GM19025 (cell line): ENCODE measurements around the gene LRP11.
"Not testable (repeated sequence)": the region's sequence is repeated elsewhere in the genome, so short reads cannot be mapped to it uniquely, and the experiment has no call there.

Source experiments
- ATAC-seq: cut with Tn5 transposase; IDR thresholded peaks from one replicate; pipeline ENCODE4 v1.9.1; 2021; ENCODE audit warnings: mild to moderate bottlenecking, low read depth, moderate library complexity; ENCODE audit not compliant: unreplicated experiment

The LRP11 gene

DNA sequence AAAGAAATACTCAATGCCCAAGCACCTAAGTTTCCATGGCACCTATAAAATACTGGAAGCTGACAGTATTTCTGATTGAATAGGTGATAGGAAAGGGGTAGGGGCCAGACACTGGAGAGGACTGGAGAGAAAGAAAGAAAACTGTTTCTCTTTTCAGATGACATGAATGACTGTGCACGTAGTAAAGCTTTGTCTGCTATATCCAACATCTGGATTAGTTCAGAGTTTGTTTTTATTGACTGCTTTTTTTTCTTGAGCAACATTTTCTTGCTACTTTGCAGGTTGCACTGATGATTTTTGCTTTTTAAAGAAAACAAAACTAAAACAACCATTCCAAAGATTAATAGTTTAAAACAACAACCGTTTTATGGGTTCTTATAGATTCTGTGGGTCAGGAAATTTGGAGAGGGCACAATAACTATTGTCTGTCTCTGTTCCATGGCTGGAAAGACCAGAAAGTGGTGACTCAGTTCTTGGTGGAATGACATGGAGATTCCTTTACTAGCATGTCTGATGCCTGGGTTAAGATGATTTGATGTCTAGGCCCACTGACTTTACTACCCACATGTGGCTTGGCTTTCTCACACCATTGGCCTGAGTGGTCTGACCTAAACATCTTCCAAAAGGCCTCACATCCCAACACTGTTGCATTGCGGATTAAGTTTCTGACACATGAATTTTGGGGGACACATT is 12.2 kb upstream of the LRP11 start:
- no peak for ATAC-seq

GRCh38 chr6:149872233-149872632 is 8.1 kb upstream of the LRP11 start:
- no peak for ATAC-seq

DNA sequence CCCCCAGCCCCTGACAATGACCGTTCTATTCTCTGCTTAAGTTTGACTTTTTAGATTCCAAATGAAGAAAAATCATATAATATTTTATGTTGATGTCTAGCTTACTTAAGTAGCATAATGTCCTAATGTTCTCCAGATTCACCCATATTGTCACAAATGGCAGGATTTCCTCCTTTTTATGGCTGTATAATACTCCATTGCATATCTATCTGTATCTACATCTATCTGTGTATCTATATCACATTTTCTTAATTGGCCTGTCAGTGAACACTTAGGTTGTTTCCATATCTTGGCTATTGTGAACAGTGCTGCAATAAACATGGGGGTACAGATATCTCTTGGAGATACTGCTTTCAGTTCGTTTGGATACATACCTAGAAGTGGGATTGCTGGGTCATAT is 7.0 kb upstream of the LRP11 start:
- ATAC-seq: no peak

DNA sequence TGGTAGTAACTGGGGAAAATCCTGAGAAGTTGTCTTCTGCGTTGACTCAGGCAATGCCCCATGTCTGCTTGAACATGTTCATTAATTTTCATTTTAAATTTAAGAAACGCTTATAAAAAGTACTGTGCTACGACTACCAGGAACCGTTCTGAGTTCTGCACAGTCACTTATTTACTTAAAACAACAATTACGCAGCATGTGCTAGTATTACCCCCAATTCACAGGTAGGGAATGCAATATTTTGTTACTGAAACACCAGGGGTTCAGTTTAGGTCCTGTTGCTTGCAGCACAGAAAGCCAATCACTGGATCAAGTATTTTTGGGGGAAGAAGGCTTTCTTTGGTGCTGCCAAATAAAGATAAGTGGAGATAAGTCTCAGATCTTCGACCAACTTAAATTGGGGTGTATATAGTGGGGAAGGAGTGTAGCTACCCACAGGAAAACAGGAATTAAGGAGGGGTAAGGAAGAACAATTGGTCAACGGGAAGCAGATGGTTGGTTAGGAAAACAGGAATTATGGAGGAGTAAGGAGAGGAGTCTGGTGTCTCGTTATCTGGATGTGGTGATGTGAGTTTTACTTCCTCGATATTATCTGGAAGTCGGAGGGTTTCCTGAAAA is 5.2 kb upstream of the LRP11 start:
- no peak for ATAC-seq

DNA sequence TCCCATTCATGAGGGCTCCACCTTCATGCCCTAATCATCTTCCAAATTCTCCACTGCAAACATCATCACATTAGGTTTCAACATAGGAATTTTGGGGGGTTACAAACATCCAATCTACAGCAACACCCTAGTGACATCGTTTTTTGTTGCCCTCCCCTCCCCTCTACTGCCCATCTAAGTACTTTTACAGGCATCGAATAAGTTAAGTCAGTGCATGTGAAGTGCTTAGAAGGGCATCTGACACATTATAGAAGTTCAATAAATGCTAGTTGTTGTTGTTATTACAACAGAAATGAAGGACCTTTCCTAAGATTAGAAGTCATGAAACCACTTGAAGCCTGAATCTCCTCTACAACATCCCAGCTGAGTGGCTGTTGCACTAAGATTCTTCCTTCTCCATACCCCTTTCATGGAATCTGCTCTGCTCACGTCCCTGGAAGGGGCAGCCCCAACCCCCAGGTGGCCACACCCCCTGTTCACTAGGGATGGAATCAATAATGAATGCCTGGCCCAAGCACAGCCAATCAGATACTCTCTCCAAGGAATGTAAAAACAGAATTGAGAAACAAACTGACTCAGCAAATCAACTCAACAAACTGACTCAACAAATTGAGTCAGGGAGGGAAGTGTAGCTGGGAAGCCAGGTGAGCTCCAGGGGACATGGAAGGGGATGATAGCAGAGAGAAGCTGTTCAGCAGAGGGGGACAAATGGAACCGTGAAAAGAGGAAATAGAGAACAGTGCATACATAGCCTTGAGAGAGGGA is 3.9 kb upstream of the LRP11 start:
- no peak for ATAC-seq

GRCh38 chr6:149864578-149865535 is 698 bp upstream of the LRP11 start:
- no peak for ATAC-seq

- peak; percentile 9 for ATAC-seq
Observed at GRCh38 chr6:149862922-149863697, 1.0 kb downstream of the LRP11 start.

DNA sequence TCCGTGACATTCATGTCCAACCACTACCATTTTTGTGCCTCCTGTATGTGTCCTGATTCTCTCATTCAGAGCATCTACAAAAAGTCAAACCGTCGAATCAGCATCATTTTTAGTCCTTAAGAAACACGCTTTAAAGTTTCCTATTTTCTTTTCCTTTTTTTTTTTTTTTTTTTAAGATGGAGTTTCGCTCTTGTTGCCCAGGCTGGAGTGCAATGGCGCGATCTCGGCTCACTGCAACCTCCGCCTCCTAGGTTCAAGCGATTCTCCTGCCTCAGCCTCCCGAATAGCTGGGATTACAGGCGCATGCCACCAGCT is 1.8 kb downstream of the LRP11 start:
- ATAC-seq: not testable (repeated sequence)

GRCh38 chr6:149861603-149862423 is 2.3 kb downstream of the LRP11 start:
- no peak for ATAC-seq

DNA sequence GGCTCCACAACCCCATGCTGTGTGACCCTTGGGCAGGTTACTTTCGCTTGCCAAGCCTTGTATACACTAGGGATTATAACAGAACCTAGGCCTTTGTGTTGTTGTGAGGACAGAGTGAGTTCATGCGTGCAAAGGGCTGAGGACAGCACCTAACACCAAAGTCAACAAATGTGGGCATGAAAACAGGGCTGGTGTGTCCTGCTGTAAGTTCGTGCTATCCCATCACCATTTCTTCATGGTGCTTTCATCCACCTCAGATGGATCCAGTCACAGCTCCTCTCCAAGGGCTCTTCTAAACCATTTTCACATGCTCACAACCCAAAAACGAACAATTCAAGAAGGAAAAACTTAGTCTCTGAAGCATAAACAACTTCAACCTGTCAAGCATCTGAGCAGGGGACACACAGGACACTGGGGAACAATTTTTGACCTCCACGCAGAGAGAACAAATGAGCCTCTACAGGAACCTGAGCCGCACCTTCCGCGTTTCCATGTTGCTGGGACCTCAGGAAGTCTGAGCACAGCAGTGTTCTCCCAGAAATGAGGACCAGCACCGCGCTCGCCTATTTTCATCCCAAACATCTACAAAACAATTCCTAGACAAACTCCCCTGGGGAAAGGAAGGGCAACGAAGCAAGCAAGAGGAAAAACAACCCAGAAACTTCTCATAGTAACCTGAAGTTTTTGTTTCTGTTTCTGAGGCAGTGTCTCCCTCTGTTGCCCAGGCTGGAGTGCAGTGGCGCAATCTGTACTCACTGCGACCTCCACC is 3.1 kb downstream of the LRP11 start:
- ATAC-seq: no peak

DNA sequence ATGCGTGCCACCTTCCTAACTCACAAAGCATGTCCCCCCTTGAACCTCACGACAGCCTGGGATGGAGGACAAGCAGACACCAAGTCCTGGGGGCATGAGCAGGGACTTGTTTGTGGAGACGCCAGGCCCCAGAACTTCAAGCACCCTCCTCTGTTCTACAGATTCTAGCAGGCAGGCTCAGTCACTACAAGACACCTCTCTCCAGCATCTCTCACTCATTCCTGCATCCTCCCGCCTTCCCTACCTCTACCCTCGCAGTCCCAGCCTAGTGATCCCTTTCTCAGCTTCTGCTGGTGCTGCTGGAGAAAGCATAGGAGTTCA is 3.7 kb downstream of the LRP11 start:
- no peak for ATAC-seq

- no peak for ATAC-seq
Observed at GRCh38 chr6:149859938-149860337, 4.2 kb downstream of the LRP11 start.

GRCh38 chr6:149859368-149859767 is 4.8 kb downstream of the LRP11 start:
- no peak for ATAC-seq

DNA sequence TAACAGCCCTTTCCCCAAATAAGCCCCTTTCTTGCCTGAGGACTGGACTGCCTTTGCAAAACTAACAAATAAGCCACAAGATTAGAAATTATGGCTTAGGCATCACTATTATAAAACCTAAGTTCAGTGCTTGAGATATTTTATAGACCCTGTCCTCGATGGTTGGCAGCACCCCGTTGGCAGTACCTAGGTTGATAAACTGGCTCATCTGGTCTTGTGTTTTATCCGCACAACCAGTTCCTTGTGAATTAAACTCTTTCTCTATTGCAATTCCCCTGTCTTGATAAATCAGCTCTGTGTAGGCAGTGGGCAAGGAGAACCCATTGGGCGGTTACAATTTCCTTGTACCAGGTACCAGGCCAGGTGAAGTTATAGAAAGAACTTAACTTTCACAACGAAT is 6.6 kb downstream of the LRP11 start:
- ATAC-seq: no peak

DNA sequence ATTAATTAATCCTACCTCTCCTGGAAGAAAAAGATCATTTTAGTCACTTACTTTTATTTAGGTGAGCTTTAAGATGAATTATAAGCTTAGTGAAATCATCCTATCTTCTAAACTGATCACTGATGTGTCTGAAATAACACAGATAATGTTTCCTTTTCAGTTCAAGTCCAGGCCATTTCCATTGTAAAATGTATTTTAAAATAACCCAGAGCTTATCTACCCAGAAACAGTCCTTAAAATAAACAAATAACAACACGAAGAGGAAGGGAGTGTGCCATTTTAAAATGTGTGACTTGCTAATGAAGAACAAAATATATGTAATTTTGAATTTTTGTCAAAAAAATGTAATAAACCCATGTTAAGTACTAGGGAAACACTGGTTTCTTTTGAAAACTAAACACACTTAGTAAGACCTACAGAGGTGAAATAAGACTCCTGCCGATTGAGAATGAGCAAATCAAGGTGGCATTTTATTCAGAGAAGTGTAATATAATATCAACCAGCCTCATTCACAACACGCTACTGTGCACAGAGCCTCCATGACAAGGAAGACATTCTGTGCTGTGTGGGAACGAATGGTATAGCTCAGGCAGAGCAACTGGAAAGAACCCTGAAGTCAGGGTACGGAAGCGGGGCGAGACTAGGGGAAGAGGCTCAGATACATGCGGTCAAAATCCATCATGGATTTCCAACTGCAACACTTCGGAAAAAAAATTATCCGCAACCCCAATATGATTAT is 7.7 kb downstream of the LRP11 start:
- ATAC-seq: no peak

DNA sequence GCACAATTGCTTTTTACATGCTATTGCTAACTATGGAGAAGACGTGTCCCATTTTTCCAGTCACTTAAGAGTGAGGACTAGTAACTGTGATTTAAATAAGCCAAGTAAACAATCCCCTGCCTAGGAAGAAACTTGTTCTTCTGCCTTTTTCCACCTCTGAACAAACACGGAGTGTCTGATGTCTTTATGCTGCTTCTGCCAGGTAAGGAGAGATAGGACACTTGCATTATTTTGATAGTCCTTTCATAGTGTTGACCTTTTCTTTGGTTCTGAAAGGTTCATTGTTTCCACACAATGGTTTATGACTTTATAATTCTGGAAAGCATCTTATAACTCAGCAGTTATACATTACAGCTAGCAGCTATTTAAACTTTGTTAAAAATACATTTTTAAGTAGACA is 8.4 kb downstream of the LRP11 start:
- no peak for ATAC-seq

GRCh38 chr6:149855040-149855654 is 9.0 kb downstream of the LRP11 start:
- ATAC-seq: no peak

GRCh38 chr6:149854532-149854931 is 9.6 kb downstream of the LRP11 start:
- no peak for ATAC-seq
